ENCODE results near the gene GALNT3.

- TF ChIP-seq CTCF (IDR thresholded peaks at IDR 0.05; ENCODE audit: low read length) (no peak), EZH2phosphoT487 (IDR thresholded peaks at IDR 0.05; ENCODE audit: low read length) (no peak)
Measured at GRCh38 chr2:165827016-165827920, 33.2 kb upstream of the GALNT3 start.
